Ishikawa (cell line): ENCODE results near the gene VWA8.

Experiments used
- CEBPB ChIP-seq: IDR thresholded peaks from 2 replicates; pipeline ENCODE4 v1.6.1; 2012
- CREB1 ChIP-seq: IDR thresholded peaks from 2 replicates; pipeline ENCODE4 v1.6.1; 2012; ENCODE audit warnings: low read depth
- EGR1 ChIP-seq: IDR thresholded peaks from 2 replicates; pipeline ENCODE4 v1.6.1; 2012
- EP300 ChIP-seq: IDR thresholded peaks from 2 replicates; pipeline ENCODE4 v1.6.1; 2012; ENCODE audit warnings: borderline replicate concordance
- FOXM1 ChIP-seq: IDR thresholded peaks from 2 replicates; pipeline ENCODE4 v1.6.1; 2012; ENCODE audit warnings: low read depth, borderline replicate concordance
- MAX ChIP-seq: IDR thresholded peaks from 2 replicates; pipeline ENCODE4 v1.6.1; 2012
- NFIC ChIP-seq: IDR thresholded peaks from 2 replicates; pipeline ENCODE4 v1.6.1; 2012
- RAD21 ChIP-seq: IDR thresholded peaks from 2 replicates; pipeline ENCODE4 v1.6.1; 2012; ENCODE audit warnings: low read depth
- REST ChIP-seq: IDR thresholded peaks from 2 replicates; pipeline ENCODE4 v1.6.1; 2012; ENCODE audit warnings: low read depth, mild to moderate bottlenecking
- TAF1 ChIP-seq: IDR thresholded peaks from 2 replicates; pipeline ENCODE4 v1.6.1; 2012; ENCODE audit warnings: low read depth, mild to moderate bottlenecking
- TCF12 ChIP-seq: IDR thresholded peaks from 2 replicates; pipeline ENCODE4 v1.6.1; 2012; ENCODE audit warnings: low read depth
- TEAD4 ChIP-seq: IDR thresholded peaks from 2 replicates; pipeline ENCODE4 v1.6.1; 2012
- USF1 ChIP-seq: IDR thresholded peaks from 2 replicates; pipeline ENCODE4 v1.6.1; 2012
- YY1 ChIP-seq: IDR thresholded peaks from 2 replicates; pipeline ENCODE4 v1.6.1; 2012; ENCODE audit warnings: low read depth
- ZBTB7A ChIP-seq: IDR thresholded peaks from 2 replicates; pipeline ENCODE4 v1.6.1; 2012; ENCODE audit warnings: low read depth

VWA8 gene

GRCh38 chr13:41558781-41559560 is 401.9 kb downstream of the VWA8 start:
- TF ChIP-seq EP300 (no peak), TAF1 (no peak), USF1 (no peak)

GRCh38 chr13:41557719-41558118 is 403.2 kb downstream of the VWA8 start:
- TF ChIP-seq TEAD4 (no peak), EP300 (no peak), TCF12 (no peak), NFIC (no peak), CREB1 (no peak), USF1 (no peak), EGR1 (no peak), REST (no peak), CEBPB (no peak), ZBTB7A (no peak), FOXM1 (no peak), RAD21 (no peak), TAF1 (no peak), MAX (no peak), YY1 (no peak)

- TF ChIP-seq EP300 (no peak), TAF1 (no peak)
Observed at GRCh38 chr13:41554626-41555386, 406.1 kb downstream of the VWA8 start.

GRCh38 chr13:41554180-41554579 is 406.7 kb downstream of the VWA8 start:
- no peak for TF ChIP-seq YY1
- no peak for TF ChIP-seq TCF12
- TF ChIP-seq TAF1 = no peak
- TF ChIP-seq REST = no peak
- no peak for TF ChIP-seq EP300
- no peak for TF ChIP-seq EGR1
- TF ChIP-seq FOXM1 = no peak
- TF ChIP-seq ZBTB7A = no peak
- TF ChIP-seq USF1 = no peak
- TF ChIP-seq RAD21 = no peak
- no peak for TF ChIP-seq MAX
- TF ChIP-seq NFIC = no peak
- TF ChIP-seq CEBPB = no peak
- no peak for TF ChIP-seq CREB1
- no peak for TF ChIP-seq TEAD4

GRCh38 chr13:41552031-41552430 is 408.9 kb downstream of the VWA8 start:
- no peak for TF ChIP-seq EGR1
- TF ChIP-seq TAF1 = no peak
- no peak for TF ChIP-seq MAX
